ENCODE data around the gene ARL5A. TPM values are rescaled to one million over a fixed set of nuclear protein-coding genes. Genes with fewer than 3 reads are reported as not detected.

ARL5A gene
- total and polyA plus RNA-seq, 2 donors (not counting 3 experiments of a cell fraction or from before 2014, with no cell fraction given) = 25.8 to 73.2 TPM

- BruUV-seq (replicated peaks) = no TSS peak
- intact Hi-C loops (cut with micrococcal nuclease) (no loop called here), dilution Hi-C loops (cut with MboI; ENCODE audit: extremely low pct_ligation_motif_present, low sequenced_read_pairs) (no loop called here)
- Histone ChIP-seq H3K4me3 (replicated peaks in 1 of 3; ENCODE audit: insufficient read depth in 1 of 3, low read depth in 1 of 3, low read length in 3 of 3) (no peak overlapping the region), H3K79me2 (ENCODE audit: control insufficient read depth, insufficient read depth, low read length) (peaks cover 55% of the 10 kb centered on the region), H3K9me1 (replicated peaks; ENCODE audit: control insufficient read depth, extremely low read depth, insufficient read depth, low read length) (no peaks in the 10 kb centered on the region), H2AFZ (ENCODE audit: low read depth, low read length) (no peak overlapping the region), H3K27me3 (ENCODE audit: control insufficient read depth in 2 of 2, insufficient read depth in 2 of 2, low read length in 2 of 2) (no peaks in the 10 kb centered on the region), H4K20me1 (replicated peaks; ENCODE audit: control insufficient read depth, extremely low read depth, insufficient read depth, low read length) (peaks cover 13% of the 10 kb centered on the region), H3K36me3 (ENCODE audit: control insufficient read depth in 2 of 2, extremely low read depth in 1 of 2, insufficient read depth in 2 of 2, low read length in 2 of 2) (peaks cover 7 to 9% of the 10 kb centered on the region in 2 experiments), H3K4me1 (ENCODE audit: control insufficient read depth, extremely low read depth, insufficient read depth, low read length) (peaks cover 6% of the 10 kb centered on the region), H3K27ac (ENCODE audit: insufficient read depth, low read depth, low read length) (no peak overlapping the region), H3K9ac (replicated peaks; ENCODE audit: extremely low read depth, insufficient read depth, low read length) (no peak overlapping the region), H3K4me2 (ENCODE audit: insufficient read depth, low read length) (no peak overlapping the region), H3K9me3 (replicated peaks; ENCODE audit: control insufficient read depth, insufficient read depth, low read length) (no peaks in the 10 kb centered on the region)
- TF ChIP-seq MYC (IDR thresholded peaks at IDR 0.05; ENCODE audit: low read depth, low read length) (no peak), FOS (IDR thresholded peaks at IDR 0.05; ENCODE audit: borderline replicate concordance, insufficient read depth, low read length) (no peak), GATA2 (IDR thresholded peaks at IDR 0.05; ENCODE audit: insufficient read depth, insufficient read length, low read depth, low read length) (no peak), EZH2 (IDR thresholded peaks at IDR 0.05; ENCODE audit: borderline replicate concordance, low read depth, low read length, severe bottlenecking) (no peak), JUN (IDR thresholded peaks at IDR 0.05; ENCODE audit: borderline replicate concordance, insufficient read depth, insufficient read length, low read depth) (no peak), POLR2A (IDR thresholded peaks at IDR 0.05; ENCODE audit: low read depth, low read length) (no peak), POLR2AphosphoS5 (IDR thresholded peaks at IDR 0.05; ENCODE audit: insufficient read depth, low read depth, low read length) (no peak), CTCF (IDR thresholded peaks at IDR 0.05; ENCODE audit: extremely low read depth in 1 of 2, insufficient read depth in 1 of 2, low read depth in 1 of 2, low read length in 2 of 2) (no peak), MAX (IDR thresholded peaks at IDR 0.05; ENCODE audit: insufficient read depth, insufficient read length) (no peak)
- DNase-seq (ENCODE audit: low read depth, low spot score) (no peak), FAIRE-seq (no peak)
- ChIA-PET POLR2A (no interaction called here), CTCF (interaction anchor here (1.7 kb wide), 1 partner anchor 12 kb away, joined by 6 read pairs; the partner anchor contains the start of gene ARL5A)
Observed at GRCh38 chr2:151815821-151816489, 12.3 kb downstream of the ARL5A start.
